K562 (cell line): ENCODE data around the gene PKP1. TPM values are rescaled to one million over a fixed set of nuclear protein-coding genes. Genes with fewer than 3 reads are reported as not detected.

Experiments used
- ATAC-seq: fragments of 200-7000 bp; cut with Tn5 transposase; 3 replicates; pipeline ENCODE4 v1.9.1; 2020; ENCODE audit warnings: moderate library complexity
- BruUV-seq: library from RNA; stranded (reverse); fragments of 400-500 nt; replicated peaks from 2 replicates; lab custom pipeline; 2021; lab: Mats Ljungman, UMichigan
- CTCF ChIA-PET: fragments of 300-600 bp; formaldehyde crosslinking; extraction: SDS; loops from one replicate; lab custom pipeline; 2021; ENCODE audit warnings: low intra/inter-chr PET ratio; lab: Yijun Ruan, JAX
- POLR2A ChIA-PET: fragments of 300-600, 350-650 bp; sonication (Branson Sonifier 250); formaldehyde crosslinking; extraction: SDS; loops from one replicate; lab custom pipeline; 2021; ENCODE audit warnings: antibody characterized with exemption, inconsistent platforms; lab: Yijun Ruan, JAX
- DNase-seq, 4 experiments: peaks; one replicate each; pipeline versions ENCODE4 v3.0.0 to v3.0.0-alpha.2; 2011 to 2018; ENCODE audit warnings: low spot score in 3 of 4, mixed read lengths in 3 of 4; ENCODE audit errors: extremely low read depth in 1 of 4
- FAIRE-seq: peaks from 2 replicates; lab custom pipeline; 2011; peaks lifted over from hg19 to GRCh38; lab: Jason Lieb, UNC
- H2AFZ ChIP-seq: 2 replicates; pipeline ENCODE4 v1.6.0; 2011; ENCODE audit warnings: low read depth, low read length, control low read depth, inconsistent platforms
- H3K27ac ChIP-seq: fragments of 200-600 bp; 3 replicates; pipeline ENCODE4 v1.8.0; 2011; ENCODE audit warnings: low read depth, mild to moderate bottlenecking, control low read depth, inconsistent platforms, low read length, moderate library complexity, mixed read lengths; ENCODE audit errors: extremely low read depth
- H3K27me3 ChIP-seq, 2 experiments: fragments of 300-600 bp in 1 of 2; 2 replicates in 1 of 2; 3 replicates in 1 of 2; pipeline versions ENCODE4 v1.6.0 to v1.8.0; 2011; ENCODE audit warnings: inconsistent platforms in 2 of 2, low read length in 2 of 2, mild to moderate bottlenecking in 1 of 2, mixed read lengths in 1 of 2, moderate library complexity in 1 of 2; ENCODE audit not compliant: control insufficient read depth in 2 of 2, insufficient read depth in 2 of 2
- H3K36me3 ChIP-seq: fragments of 300-600 bp; 3 replicates; pipeline ENCODE4 v1.8.0; 2011; ENCODE audit warnings: mild to moderate bottlenecking, low read length, inconsistent platforms; ENCODE audit not compliant: control insufficient read depth, insufficient read depth
- H3K4me1 ChIP-seq, 2 experiments: fragments of 200-600 bp in 1 of 2; replicated peaks in 1 of 2; 2 replicates in 1 of 2; 3 replicates in 1 of 2; pipeline versions ENCODE4 v1.5.1 to v1.8.0; 2011; ENCODE audit warnings: inconsistent platforms in 2 of 2, low read length in 2 of 2, mild to moderate bottlenecking in 1 of 2, mixed read lengths in 1 of 2, moderate library complexity in 1 of 2; ENCODE audit not compliant: control insufficient read depth in 2 of 2, insufficient read depth in 2 of 2
- H3K4me2 ChIP-seq: 2 replicates; pipeline ENCODE4 v1.6.1; 2011; ENCODE audit warnings: low read length, control low read depth, inconsistent platforms, mixed read lengths; ENCODE audit not compliant: insufficient read depth
- H3K4me3 ChIP-seq: fragments of 200-600 bp; sonication (generic), shearing (Covaris generic); 2 replicates; pipeline ENCODE4 v1.5.1; 2016; ENCODE audit warnings: control low read depth, inconsistent platforms
- H3K79me2 ChIP-seq: fragments of 200-600 bp; 3 replicates; pipeline ENCODE4 v1.8.0; 2011; ENCODE audit warnings: low read length, inconsistent platforms; ENCODE audit not compliant: control insufficient read depth, insufficient read depth
- H3K9ac ChIP-seq, 2 experiments: 2 replicates each; pipeline versions ENCODE4 v1.6.0 to v1.6.1; 2011; ENCODE audit warnings: low read depth in 2 of 2, low read length in 2 of 2, control low read depth in 1 of 2, inconsistent platforms in 1 of 2, mild to moderate bottlenecking in 1 of 2, mixed read lengths in 1 of 2; ENCODE audit not compliant: insufficient read depth in 1 of 2
- H3K9me1 ChIP-seq: one replicate; pipeline ENCODE4 v1.6.0; 2011; ENCODE audit warnings: inconsistent platforms, mild to moderate bottlenecking, low read length, moderate library complexity; ENCODE audit not compliant: control insufficient read depth, insufficient read depth
- H3K9me3 ChIP-seq: replicated peaks from 2 replicates; pipeline ENCODE4 v1.5.1; 2011; ENCODE audit warnings: low read depth, low read length, inconsistent platforms; ENCODE audit not compliant: control insufficient read depth, insufficient read depth
- H4K20me1 ChIP-seq: replicated peaks from 2 replicates; pipeline ENCODE4 v1.6.1; 2011; ENCODE audit warnings: low read length, inconsistent platforms, mixed read lengths; ENCODE audit not compliant: control insufficient read depth, insufficient read depth
- E2F1 ChIP-seq: sonication (generic); formaldehyde crosslinking; IDR thresholded peaks from 2 replicates; pipeline ENCODE4 v1.8.1; 2023; ENCODE audit warnings: mild to moderate bottlenecking, missing genetic modification reagents, moderate library complexity
- E2F8 ChIP-seq: fragments of 450-650 bp; IDR thresholded peaks from 2 replicates; pipeline ENCODE4 v1.7.1; 2018; ENCODE audit warnings: mild to moderate bottlenecking, low read depth; ENCODE audit not compliant: partially characterized antibody
- PHB2 ChIP-seq: fragments of 450-650 bp; IDR thresholded peaks from 2 replicates; pipeline ENCODE4 v1.6.1; 2017; ENCODE audit warnings: low read depth
- ZNF134 ChIP-seq: fragments of 250-450 bp; sonication (Bioruptor Pico); conservative IDR thresholded peaks from 2 replicates; pipeline ENCODE4 v1.4.0; 2020
- WGBS: fragments of 100-300 bp; shearing (Covaris generic); methylation state at CpG from one replicate; pipeline ENCODE4 v1.1.6; 2016; ENCODE audit warnings: low coverage, mixed read lengths; ENCODE audit not compliant: insufficient coverage; ENCODE audit errors: missing lambda C conversion rate; 5-methylcytosine and 5-hydroxymethylcytosine counted together
- in situ Hi-C: fragments of 300-500 bp; cut with MboI; formaldehyde crosslinking; loops from 4 replicates; pipeline ENCODE4 v1.15.0; 2018; ENCODE audit warnings: inconsistent platforms, mixed read lengths
- intact Hi-C: fragments of 100-400 bp; cut with micrococcal nuclease; formaldehyde crosslinking; loops from 2 replicates; pipeline ENCODE4 v1.14.2; 2022
- polyA plus RNA-seq, 8 experiments: library from polyadenylated mRNA; depleted of rRNA in 4 of 8; stranded (reverse) in 5 of 8; unstranded in 3 of 8; fragments of >200 nt; fragmentation: Nextera tagmentation in 2 of 8; fragmentation: Illumina TruSeq in 1 of 8; extraction: Ambion mirVana in 2 of 8; extraction: Trizol in 1 of 8; gene quantifications; 2 replicates each; pipeline versions ENCODE4 v1.2.1 to v1.2.3, GENCODE V29; 2011 to 2014; ENCODE audit warnings: inconsistent platforms in 1 of 8, missing spikeins in 1 of 8
- total RNA-seq, 7 experiments: library from RNA; depleted of rRNA in 6 of 7; stranded (reverse); fragments of >200 nt in 6 of 7; fragmentation: Illumina TruSeq in 2 of 7; extraction: Trizol in 2 of 7; gene quantifications; 2 replicates each; pipeline versions ENCODE4 v1.2.1 to v1.2.3, GENCODE V29; 2011 to 2021; ENCODE audit warnings: low replicate concordance in 1 of 7

PKP1 gene
- total and polyA plus RNA-seq, 9 of the 15 experiments (the other 6 are each of a cell fraction or from before 2014, with no cell fraction given) = not detected

GRCh38 chr1:201341377-201341776, 58.1 kb downstream of the PKP1 start (continued):
- TF ChIP-seq E2F1 (CRISPR knock-in tag) = no peak

DNA sequence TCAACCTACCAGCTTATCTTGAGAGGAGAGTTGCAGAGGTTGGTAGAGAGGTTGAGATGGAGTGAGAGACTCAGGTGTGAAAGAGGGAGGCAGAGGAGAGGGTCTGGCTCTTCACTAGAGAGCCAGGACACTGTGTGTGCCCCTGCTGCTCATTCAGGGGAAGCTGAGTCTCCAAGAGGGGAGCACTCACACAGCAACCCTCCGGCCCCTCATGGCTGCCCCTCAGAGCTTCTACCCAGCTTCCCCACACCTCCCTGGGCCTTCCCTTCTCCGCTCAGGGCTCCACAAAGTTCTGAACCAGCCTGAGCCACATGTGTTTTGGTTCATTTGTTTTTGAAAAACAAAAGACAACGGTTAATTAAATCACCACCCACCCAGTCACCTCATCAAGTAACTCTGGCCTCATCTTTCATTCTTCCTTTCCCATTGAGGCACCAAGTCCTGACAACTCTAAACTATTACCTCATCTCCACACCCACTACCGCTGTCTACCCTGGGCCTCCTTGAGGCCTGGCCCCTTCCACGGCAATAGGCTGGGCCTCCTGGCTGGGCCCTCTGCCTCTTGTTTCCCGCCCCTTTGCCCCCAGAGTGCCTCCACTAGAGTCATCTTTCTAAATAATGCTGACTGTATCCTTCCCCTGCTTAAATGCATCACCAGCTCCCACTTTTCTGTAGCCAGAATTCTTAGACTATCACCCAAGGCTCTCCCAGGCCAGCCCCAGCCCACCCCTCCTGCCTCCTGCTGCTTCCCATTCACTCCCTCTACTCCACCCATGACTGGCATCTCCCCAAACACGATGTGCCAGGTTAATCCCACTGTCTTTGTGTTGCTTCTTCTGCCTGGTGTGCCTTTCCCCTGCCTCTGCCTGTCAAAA, 61.1 kb downstream of the PKP1 start:
- Histone ChIP-seq H2AFZ (no peak overlapping the region), H3K4me3 (no peak overlapping the region), H3K9me1 (no peaks in the 10 kb centered on the region), H3K27me3 (peaks cover 0 to 39% of the 10 kb centered on the region in 2 experiments; a peak in 2 of 5 replicates), H3K4me2 (no peak overlapping the region), H3K4me1 (no peaks in the 10 kb centered on the region), H3K9ac (no peak overlapping the region), H3K79me2 (no peaks in the 10 kb centered on the region), H3K9me3 (no peaks in the 10 kb centered on the region), H4K20me1 (peaks cover 16% of the 10 kb centered on the region; the same call in 1 of the 2 replicates), H3K27ac (no peak overlapping the region), H3K36me3 (no peaks in the 10 kb centered on the region)
- FAIRE-seq = no peak
- TF ChIP-seq E2F8 (no peak), ZNF134 (CRISPR knock-in tag) (no peak), PHB2 (no peak)
- in situ Hi-C loops (no loop called here), intact Hi-C loops (loop anchor here (5.0 kb wide), 1 partner anchor 92 kb away; no protein-coding TSS in a partner anchor)
- ChIA-PET CTCF (no interaction called here), POLR2A (interaction anchor here (0.5 kb wide), 1 partner anchor 24 kb away, joined by 4 read pairs; no protein-coding TSS in a partner anchor)
- ATAC-seq = no peak
- WGBS = under 1% methylated on average over 7 of the region's 7 CpGs
- no peak for DNase-seq
- BruUV-seq = no TSS peak
